ENCODE results near the gene SLC8A1.

DNA sequence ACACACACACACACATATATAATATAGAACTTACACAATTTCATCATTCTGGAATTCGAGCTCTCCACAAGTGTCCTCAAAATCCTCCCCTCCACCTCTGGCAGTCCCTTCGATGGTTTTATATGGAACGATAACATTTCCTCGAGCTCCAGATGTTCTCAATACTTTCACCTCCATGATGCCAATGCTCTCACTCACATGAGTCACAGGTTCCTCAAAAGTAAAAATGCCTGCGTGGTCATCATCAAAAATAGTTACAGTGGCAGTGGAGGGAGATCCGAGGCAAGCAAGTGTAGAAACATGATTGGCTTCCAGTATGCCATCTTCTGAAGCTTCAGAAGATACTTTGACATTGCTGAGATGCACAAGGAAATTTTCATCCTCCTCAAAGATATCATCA, 23.5 kb downstream of the SLC8A1 start:
- no peak for TF ChIP-seq CTCF (IDR thresholded peaks at IDR 0.05; ENCODE audit: low read depth, low read length)
- TF ChIP-seq MAX (IDR thresholded peaks at IDR 0.05; ENCODE audit: low read depth, low read length) = no peak
- TF ChIP-seq POLR2A (IDR thresholded peaks at IDR 0.05; ENCODE audit: extremely low read depth, insufficient read length) = no peak
- TF ChIP-seq MYC (IDR thresholded peaks at IDR 0.05; ENCODE audit: low read depth, low read length) = no peak
